ENCODE measurements around the gene TMEM271.

DNA sequence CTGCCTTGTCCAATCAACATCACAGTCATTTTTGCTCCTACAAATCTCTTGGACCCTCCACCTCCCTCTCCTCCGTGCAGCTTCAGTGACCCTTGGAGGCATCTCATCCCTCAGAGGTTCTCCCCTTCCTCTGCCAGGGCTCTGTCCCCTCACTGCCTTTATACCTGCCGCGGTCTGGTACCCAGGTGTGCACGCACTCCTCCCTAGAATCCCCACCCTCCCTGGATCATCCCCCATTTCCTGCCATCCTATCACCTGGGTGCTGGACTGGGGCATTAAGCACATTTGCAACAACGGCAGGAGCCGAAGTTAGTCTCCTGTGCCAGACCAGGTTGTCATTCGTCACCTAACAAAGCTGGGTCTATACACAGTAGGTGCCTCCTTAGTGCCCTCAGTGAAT is 10.1 kb downstream of the TMEM271 start:
- TF ChIP-seq PAX5 (IDR thresholded peaks at IDR 0.05; ENCODE audit: borderline replicate concordance, low read depth, low read length) (no peak), RCOR1 (conservative IDR thresholded peaks at IDR 0.05; ENCODE audit: low read depth, low read length) (no peak), CHD4 (IDR thresholded peaks at IDR 0.05) (no peak), BMI1 (IDR thresholded peaks at IDR 0.05; ENCODE audit: borderline replicate concordance) (no peak), RFX5 (IDR thresholded peaks at IDR 0.05; ENCODE audit: low read depth, low read length) (no peak), BRCA1 (IDR thresholded peaks at IDR 0.05; ENCODE audit: low read depth, low read length) (no peak), JUND (IDR thresholded peaks at IDR 0.05; ENCODE audit: low read depth, low read length) (no peak), POLR2A (IDR thresholded peaks at IDR 0.05; ENCODE audit: low read depth, low read length) (no peak), MYC (IDR thresholded peaks at IDR 0.05; ENCODE audit: insufficient read depth, insufficient read length, insufficient replicate concordance, low read length, severe bottlenecking) (no peak), CEBPB (IDR thresholded peaks at IDR 0.05; ENCODE audit: borderline replicate concordance in 1 of 2, low read depth in 2 of 2, low read length in 2 of 2) (no peak)
- TF ChIP-seq, protein P1, sequence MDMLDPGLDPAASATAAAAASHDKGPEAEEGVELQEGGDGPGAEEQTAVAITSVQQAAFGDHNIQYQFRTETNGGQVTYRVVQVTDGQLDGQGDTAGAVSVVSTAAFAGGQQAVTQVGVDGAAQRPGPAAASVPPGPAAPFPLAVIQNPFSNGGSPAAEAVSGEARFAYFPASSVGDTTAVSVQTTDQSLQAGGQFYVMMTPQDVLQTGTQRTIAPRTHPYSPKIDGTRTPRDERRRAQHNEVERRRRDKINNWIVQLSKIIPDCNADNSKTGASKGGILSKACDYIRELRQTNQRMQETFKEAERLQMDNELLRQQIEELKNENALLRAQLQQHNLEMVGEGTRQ (IDR thresholded peaks at IDR 0.05; ENCODE audit: borderline replicate concordance, low read depth, low read length), result no peak
- TF ChIP-seq, protein P2, sequence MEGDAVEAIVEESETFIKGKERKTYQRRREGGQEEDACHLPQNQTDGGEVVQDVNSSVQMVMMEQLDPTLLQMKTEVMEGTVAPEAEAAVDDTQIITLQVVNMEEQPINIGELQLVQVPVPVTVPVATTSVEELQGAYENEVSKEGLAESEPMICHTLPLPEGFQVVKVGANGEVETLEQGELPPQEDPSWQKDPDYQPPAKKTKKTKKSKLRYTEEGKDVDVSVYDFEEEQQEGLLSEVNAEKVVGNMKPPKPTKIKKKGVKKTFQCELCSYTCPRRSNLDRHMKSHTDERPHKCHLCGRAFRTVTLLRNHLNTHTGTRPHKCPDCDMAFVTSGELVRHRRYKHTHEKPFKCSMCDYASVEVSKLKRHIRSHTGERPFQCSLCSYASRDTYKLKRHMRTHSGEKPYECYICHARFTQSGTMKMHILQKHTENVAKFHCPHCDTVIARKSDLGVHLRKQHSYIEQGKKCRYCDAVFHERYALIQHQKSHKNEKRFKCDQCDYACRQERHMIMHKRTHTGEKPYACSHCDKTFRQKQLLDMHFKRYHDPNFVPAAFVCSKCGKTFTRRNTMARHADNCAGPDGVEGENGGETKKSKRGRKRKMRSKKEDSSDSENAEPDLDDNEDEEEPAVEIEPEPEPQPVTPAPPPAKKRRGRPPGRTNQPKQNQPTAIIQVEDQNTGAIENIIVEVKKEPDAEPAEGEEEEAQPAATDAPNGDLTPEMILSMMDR (IDR thresholded peaks at IDR 0.05 in 2 of 3, conservative IDR thresholded peaks at IDR 0.05 in 1 of 3; ENCODE audit: control insufficient read depth in 2 of 3, extremely low read depth in 1 of 3, insufficient read depth in 1 of 3, low read depth in 3 of 3, low read length in 3 of 3), result no peak
- TF ChIP-seq, protein P3, sequence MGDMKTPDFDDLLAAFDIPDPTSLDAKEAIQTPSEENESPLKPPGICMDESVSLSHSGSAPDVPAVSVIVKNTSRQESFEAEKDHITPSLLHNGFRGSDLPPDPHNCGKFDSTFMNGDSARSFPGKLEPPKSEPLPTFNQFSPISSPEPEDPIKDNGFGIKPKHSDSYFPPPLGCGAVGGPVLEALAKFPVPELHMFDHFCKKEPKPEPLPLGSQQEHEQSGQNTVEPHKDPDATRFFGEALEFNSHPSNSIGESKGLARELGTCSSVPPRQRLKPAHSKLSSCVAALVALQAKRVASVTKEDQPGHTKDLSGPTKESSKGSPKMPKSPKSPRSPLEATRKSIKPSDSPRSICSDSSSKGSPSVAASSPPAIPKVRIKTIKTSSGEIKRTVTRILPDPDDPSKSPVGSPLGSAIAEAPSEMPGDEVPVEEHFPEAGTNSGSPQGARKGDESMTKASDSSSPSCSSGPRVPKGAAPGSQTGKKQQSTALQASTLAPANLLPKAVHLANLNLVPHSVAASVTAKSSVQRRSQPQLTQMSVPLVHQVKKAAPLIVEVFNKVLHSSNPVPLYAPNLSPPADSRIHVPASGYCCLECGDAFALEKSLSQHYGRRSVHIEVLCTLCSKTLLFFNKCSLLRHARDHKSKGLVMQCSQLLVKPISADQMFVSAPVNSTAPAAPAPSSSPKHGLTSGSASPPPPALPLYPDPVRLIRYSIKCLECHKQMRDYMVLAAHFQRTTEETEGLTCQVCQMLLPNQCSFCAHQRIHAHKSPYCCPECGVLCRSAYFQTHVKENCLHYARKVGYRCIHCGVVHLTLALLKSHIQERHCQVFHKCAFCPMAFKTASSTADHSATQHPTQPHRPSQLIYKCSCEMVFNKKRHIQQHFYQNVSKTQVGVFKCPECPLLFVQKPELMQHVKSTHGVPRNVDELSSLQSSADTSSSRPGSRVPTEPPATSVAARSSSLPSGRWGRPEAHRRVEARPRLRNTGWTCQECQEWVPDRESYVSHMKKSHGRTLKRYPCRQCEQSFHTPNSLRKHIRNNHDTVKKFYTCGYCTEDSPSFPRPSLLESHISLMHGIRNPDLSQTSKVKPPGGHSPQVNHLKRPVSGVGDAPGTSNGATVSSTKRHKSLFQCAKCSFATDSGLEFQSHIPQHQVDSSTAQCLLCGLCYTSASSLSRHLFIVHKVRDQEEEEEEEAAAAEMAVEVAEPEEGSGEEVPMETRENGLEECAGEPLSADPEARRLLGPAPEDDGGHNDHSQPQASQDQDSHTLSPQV (IDR thresholded peaks at IDR 0.05), result no peak
- TF ChIP-seq, protein P4, sequence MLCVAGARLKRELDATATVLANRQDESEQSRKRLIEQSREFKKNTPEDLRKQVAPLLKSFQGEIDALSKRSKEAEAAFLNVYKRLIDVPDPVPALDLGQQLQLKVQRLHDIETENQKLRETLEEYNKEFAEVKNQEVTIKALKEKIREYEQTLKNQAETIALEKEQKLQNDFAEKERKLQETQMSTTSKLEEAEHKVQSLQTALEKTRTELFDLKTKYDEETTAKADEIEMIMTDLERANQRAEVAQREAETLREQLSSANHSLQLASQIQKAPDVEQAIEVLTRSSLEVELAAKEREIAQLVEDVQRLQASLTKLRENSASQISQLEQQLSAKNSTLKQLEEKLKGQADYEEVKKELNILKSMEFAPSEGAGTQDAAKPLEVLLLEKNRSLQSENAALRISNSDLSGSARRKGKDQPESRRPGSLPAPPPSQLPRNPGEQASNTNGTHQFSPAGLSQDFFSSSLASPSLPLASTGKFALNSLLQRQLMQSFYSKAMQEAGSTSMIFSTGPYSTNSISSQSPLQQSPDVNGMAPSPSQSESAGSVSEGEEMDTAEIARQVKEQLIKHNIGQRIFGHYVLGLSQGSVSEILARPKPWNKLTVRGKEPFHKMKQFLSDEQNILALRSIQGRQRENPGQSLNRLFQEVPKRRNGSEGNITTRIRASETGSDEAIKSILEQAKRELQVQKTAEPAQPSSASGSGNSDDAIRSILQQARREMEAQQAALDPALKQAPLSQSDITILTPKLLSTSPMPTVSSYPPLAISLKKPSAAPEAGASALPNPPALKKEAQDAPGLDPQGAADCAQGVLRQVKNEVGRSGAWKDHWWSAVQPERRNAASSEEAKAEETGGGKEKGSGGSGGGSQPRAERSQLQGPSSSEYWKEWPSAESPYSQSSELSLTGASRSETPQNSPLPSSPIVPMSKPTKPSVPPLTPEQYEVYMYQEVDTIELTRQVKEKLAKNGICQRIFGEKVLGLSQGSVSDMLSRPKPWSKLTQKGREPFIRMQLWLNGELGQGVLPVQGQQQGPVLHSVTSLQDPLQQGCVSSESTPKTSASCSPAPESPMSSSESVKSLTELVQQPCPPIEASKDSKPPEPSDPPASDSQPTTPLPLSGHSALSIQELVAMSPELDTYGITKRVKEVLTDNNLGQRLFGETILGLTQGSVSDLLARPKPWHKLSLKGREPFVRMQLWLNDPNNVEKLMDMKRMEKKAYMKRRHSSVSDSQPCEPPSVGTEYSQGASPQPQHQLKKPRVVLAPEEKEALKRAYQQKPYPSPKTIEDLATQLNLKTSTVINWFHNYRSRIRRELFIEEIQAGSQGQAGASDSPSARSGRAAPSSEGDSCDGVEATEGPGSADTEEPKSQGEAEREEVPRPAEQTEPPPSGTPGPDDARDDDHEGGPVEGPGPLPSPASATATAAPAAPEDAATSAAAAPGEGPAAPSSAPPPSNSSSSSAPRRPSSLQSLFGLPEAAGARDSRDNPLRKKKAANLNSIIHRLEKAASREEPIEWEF (IDR thresholded peaks at IDR 0.05; ENCODE audit: insufficient replicate concordance, low read depth, low read length), result no peak
